H9 (cell line): ENCODE results near the gene NDC1. TPM values are rescaled to one million over a fixed set of nuclear protein-coding genes. Genes with fewer than 3 reads are reported as not detected.
A peak's percentile ranks its signal among the peaks of the same experiment; 100 is the strongest.

Experiments used
- DNase-seq: peaks from one replicate; pipeline ENCODE4 v3.0.0-alpha.2; 2017
- H2AFZ ChIP-seq: one replicate; pipeline ENCODE4 v1.6.1; 2013; ENCODE audit warnings: mild to moderate bottlenecking, low read length, control low read depth, moderate library complexity
- H2AK5ac ChIP-seq: 2 replicates; pipeline ENCODE4 v1.6.1; 2013; ENCODE audit warnings: low read length, control low read depth, mixed read lengths; ENCODE audit not compliant: insufficient read length
- H2BK120ac ChIP-seq: one replicate; pipeline ENCODE4 v1.6.1; 2013; ENCODE audit warnings: low read depth, mild to moderate bottlenecking, low read length, control low read depth, inconsistent platforms; ENCODE audit not compliant: poor library complexity, severe bottlenecking
- H2BK12ac ChIP-seq: 2 replicates; pipeline ENCODE4 v1.6.1; 2013; ENCODE audit warnings: low read length, control low read depth, mixed read lengths, low read depth; ENCODE audit not compliant: insufficient read length
- H2BK15ac ChIP-seq: 2 replicates; pipeline ENCODE4 v1.6.1; 2013; ENCODE audit warnings: low read depth, low read length, control low read depth
- H2BK20ac ChIP-seq: one replicate; pipeline ENCODE4 v1.6.1; 2013; ENCODE audit warnings: low read depth, mild to moderate bottlenecking, low read length, control low read depth, inconsistent platforms; ENCODE audit not compliant: poor library complexity, severe bottlenecking
- H2BK5ac ChIP-seq: 2 replicates; pipeline ENCODE4 v1.6.1; 2013; ENCODE audit warnings: low read length, control low read depth, mixed read lengths; ENCODE audit not compliant: insufficient read length
- H3K14ac ChIP-seq: 2 replicates; pipeline ENCODE4 v1.6.1; 2013; ENCODE audit warnings: low read length, control low read depth; ENCODE audit not compliant: insufficient read depth
- H3K18ac ChIP-seq: 2 replicates; pipeline ENCODE4 v1.6.1; 2013; ENCODE audit warnings: low read depth, mild to moderate bottlenecking, mixed read lengths, low read length, control low read depth; ENCODE audit not compliant: insufficient read length
- H3K23ac ChIP-seq: 2 replicates; pipeline ENCODE4 v1.6.1; 2013; ENCODE audit warnings: low read length, control low read depth, mixed read lengths, low read depth; ENCODE audit not compliant: insufficient read length
- H3K23me2 ChIP-seq: 2 replicates; pipeline ENCODE4 v1.6.1; 2013; ENCODE audit warnings: low read depth, mild to moderate bottlenecking, mixed read lengths, low read length, control low read depth; ENCODE audit not compliant: insufficient read length, poor library complexity, severe bottlenecking
- H3K27ac ChIP-seq: 2 replicates; pipeline ENCODE4 v1.5.1; 2013; ENCODE audit warnings: low read length, control low read depth, mixed read lengths, low read depth; ENCODE audit not compliant: insufficient read length
- H3K27me3 ChIP-seq: 2 replicates; pipeline ENCODE4 v1.6.1; 2013; ENCODE audit warnings: low read length, control low read depth, inconsistent platforms; ENCODE audit not compliant: insufficient read depth
- H3K4ac ChIP-seq: 2 replicates; pipeline ENCODE4 v1.6.1; 2013; ENCODE audit warnings: low read depth, mild to moderate bottlenecking, control low read depth, inconsistent platforms, low read length, moderate library complexity
- H3K4me1 ChIP-seq: 2 replicates; pipeline ENCODE4 v1.6.1; 2013; ENCODE audit warnings: low read length, control low read depth, inconsistent platforms; ENCODE audit not compliant: insufficient read depth
- H3K4me2 ChIP-seq: 2 replicates; pipeline ENCODE4 v1.6.1; 2013; ENCODE audit warnings: low read length, control low read depth, mixed read lengths; ENCODE audit not compliant: insufficient read length, insufficient read depth
- H3K56ac ChIP-seq: 2 replicates; pipeline ENCODE4 v1.6.1; 2013; ENCODE audit warnings: low read depth, mild to moderate bottlenecking, mixed read lengths, low read length, control low read depth; ENCODE audit not compliant: insufficient read length
- H3K79me1 ChIP-seq: 2 replicates; pipeline ENCODE4 v1.6.1; 2013; ENCODE audit warnings: low read depth, mild to moderate bottlenecking, moderate library complexity, low read length, control low read depth, inconsistent platforms; ENCODE audit not compliant: insufficient read depth, poor library complexity, severe bottlenecking
- H3K79me2 ChIP-seq: 2 replicates; pipeline ENCODE4 v1.6.1; 2013; ENCODE audit warnings: low read length, control low read depth, inconsistent platforms; ENCODE audit not compliant: insufficient read depth
- H3K9ac ChIP-seq: 2 replicates; pipeline ENCODE4 v1.6.1; 2013; ENCODE audit warnings: low read length, control low read depth, mixed read lengths; ENCODE audit not compliant: insufficient read length; ENCODE audit errors: extremely low read depth
- H3K9me3 ChIP-seq: one replicate; pipeline ENCODE4 v1.6.1; 2013; ENCODE audit warnings: low read depth, low read length, inconsistent platforms; ENCODE audit not compliant: control insufficient read depth
- H3T11ph ChIP-seq: one replicate; pipeline ENCODE4 v1.6.1; 2013; ENCODE audit warnings: mild to moderate bottlenecking, low read length, control low read depth, inconsistent platforms
- H4K20me1 ChIP-seq: one replicate; pipeline ENCODE4 v1.6.1; 2013; ENCODE audit not compliant: control insufficient read depth, insufficient read length, insufficient read depth
- H4K5ac ChIP-seq: 2 replicates; pipeline ENCODE4 v1.6.1; 2013; ENCODE audit warnings: low read depth, mild to moderate bottlenecking, mixed read lengths, low read length, control low read depth; ENCODE audit not compliant: insufficient read length
- H4K8ac ChIP-seq: replicated peaks from 2 replicates; pipeline ENCODE4 v1.6.1; 2013; ENCODE audit warnings: low read length, control low read depth, mixed read lengths, low read depth; ENCODE audit not compliant: insufficient read length
- H4K91ac ChIP-seq: 2 replicates; pipeline ENCODE4 v1.6.1; 2013; ENCODE audit warnings: low read depth, mild to moderate bottlenecking, moderate library complexity, mixed read lengths, low read length, control low read depth; ENCODE audit not compliant: insufficient read length
- H3K27ac Mint-ChIP-seq, 3 experiments: 2 replicates in 2 of 3; 3 replicates in 1 of 3; pipeline ENCODE4 v1.8.0; 2020 to 2021; ENCODE audit warnings: mixed read lengths in 3 of 3, mild to moderate bottlenecking in 1 of 3, moderate library complexity in 1 of 3
- H3K27me3 Mint-ChIP-seq: 2 replicates; pipeline ENCODE4 v1.8.0; 2021; ENCODE audit warnings: low read depth, mild to moderate bottlenecking, moderate library complexity, mixed read lengths
- H3K36me3 Mint-ChIP-seq, 3 experiments: 2 replicates in 2 of 3; 3 replicates in 1 of 3; pipeline ENCODE4 v1.8.0; 2020 to 2021; ENCODE audit warnings: low read depth in 3 of 3, mixed read lengths in 3 of 3; ENCODE audit not compliant: insufficient read depth in 1 of 3
- H3K4me1 Mint-ChIP-seq, 2 experiments: 2 replicates each; pipeline ENCODE4 v1.8.0; 2020; ENCODE audit warnings: mixed read lengths in 2 of 2
- H3K4me3 Mint-ChIP-seq, 2 experiments: 2 replicates in 1 of 2; 3 replicates in 1 of 2; pipeline ENCODE4 v1.8.0; 2020 to 2021; ENCODE audit warnings: mild to moderate bottlenecking in 2 of 2, mixed read lengths in 2 of 2, moderate library complexity in 1 of 2
- H3K9me3 Mint-ChIP-seq, 2 experiments: 2 replicates in 1 of 2; 3 replicates in 1 of 2; pipeline ENCODE4 v1.8.0; 2020; ENCODE audit warnings: mild to moderate bottlenecking in 2 of 2, mixed read lengths in 2 of 2, moderate library complexity in 1 of 2
- WGBS: extraction: QIAGEN DNeasy Blood & Tissue Kit; methylation state at CpG from one replicate; pipeline ENCODE4 v1.1.7; 2013; ENCODE audit warnings: missing lambda C conversion rate, low lambda C conversion rate, mixed read lengths; ENCODE audit not compliant: insufficient read length; ENCODE audit errors: extremely low coverage; 5-methylcytosine and 5-hydroxymethylcytosine counted together
- total RNA-seq: library from RNA; stranded (reverse); gene quantifications from 2 replicates; pipeline ENCODE4 v1.2.1, GENCODE V29; 2021
- TF ChIP-seq, protein P1 (sequence below): fragments of 200-600 bp; sonication (generic); conservative IDR thresholded peaks from 3 replicates; pipeline ENCODE4 v1.8.0; 2021; ENCODE audit warnings: antibody characterized with exemption, mild to moderate bottlenecking

Gene NDC1
- total RNA-seq, 1 experiment from 2014 or later = 49.3 TPM

- H3K9me3 ChIP-seq = no peaks in the 10 kb centered on the region
- no peak overlapping the region for H2BK120ac ChIP-seq
- H3K9me3 Mint-ChIP-seq = peaks cover 2% of the 10 kb centered on the region in 2 experiments; a peak in 3 of 5 replicates
- peak; percentile 60 for DNase-seq
- TF ChIP-seq, protein P1, sequence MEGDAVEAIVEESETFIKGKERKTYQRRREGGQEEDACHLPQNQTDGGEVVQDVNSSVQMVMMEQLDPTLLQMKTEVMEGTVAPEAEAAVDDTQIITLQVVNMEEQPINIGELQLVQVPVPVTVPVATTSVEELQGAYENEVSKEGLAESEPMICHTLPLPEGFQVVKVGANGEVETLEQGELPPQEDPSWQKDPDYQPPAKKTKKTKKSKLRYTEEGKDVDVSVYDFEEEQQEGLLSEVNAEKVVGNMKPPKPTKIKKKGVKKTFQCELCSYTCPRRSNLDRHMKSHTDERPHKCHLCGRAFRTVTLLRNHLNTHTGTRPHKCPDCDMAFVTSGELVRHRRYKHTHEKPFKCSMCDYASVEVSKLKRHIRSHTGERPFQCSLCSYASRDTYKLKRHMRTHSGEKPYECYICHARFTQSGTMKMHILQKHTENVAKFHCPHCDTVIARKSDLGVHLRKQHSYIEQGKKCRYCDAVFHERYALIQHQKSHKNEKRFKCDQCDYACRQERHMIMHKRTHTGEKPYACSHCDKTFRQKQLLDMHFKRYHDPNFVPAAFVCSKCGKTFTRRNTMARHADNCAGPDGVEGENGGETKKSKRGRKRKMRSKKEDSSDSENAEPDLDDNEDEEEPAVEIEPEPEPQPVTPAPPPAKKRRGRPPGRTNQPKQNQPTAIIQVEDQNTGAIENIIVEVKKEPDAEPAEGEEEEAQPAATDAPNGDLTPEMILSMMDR = no peak
- H3K23me2 ChIP-seq = peaks cover 11% of the 10 kb centered on the region
- no peaks in the 10 kb centered on the region for H4K20me1 ChIP-seq
- no peaks in the 10 kb centered on the region for H3K36me3 Mint-ChIP-seq
- H3K4me3 Mint-ChIP-seq = peak overlapping the region; percentile 52 to 73
- H3K27me3 ChIP-seq = peaks cover 47% of the 10 kb centered on the region
- no peak overlapping the region for H3K27ac Mint-ChIP-seq
- no peaks in the 10 kb centered on the region for H3K4me1 ChIP-seq
- H3K79me1 ChIP-seq = no peaks in the 10 kb centered on the region
- H3K18ac ChIP-seq = no peak overlapping the region
- no peak overlapping the region for H3K56ac ChIP-seq
- no peaks in the 10 kb centered on the region for H3K79me2 ChIP-seq
- H2BK5ac ChIP-seq = no peak overlapping the region
- H3K14ac ChIP-seq = no peak overlapping the region
- peaks cover 9 to 17% of the 10 kb centered on the region in 2 experiments for H3K4me1 Mint-ChIP-seq
- H3K9ac ChIP-seq = no peak overlapping the region
- no peak overlapping the region for H4K5ac ChIP-seq
- no peak overlapping the region for H2AFZ ChIP-seq
- no peak overlapping the region for H2BK15ac ChIP-seq
- H4K91ac ChIP-seq = no peak overlapping the region
- H2BK12ac ChIP-seq = no peak overlapping the region
- H2BK20ac ChIP-seq = no peak overlapping the region
- H3K4ac ChIP-seq = no peak overlapping the region
- no CpG with 5 or more reads among the region's 58 CpGs for WGBS
- H3K27ac ChIP-seq = no peak overlapping the region
- no peak overlapping the region for H3T11ph ChIP-seq
- H3K4me2 ChIP-seq = peak overlapping the region; percentile 57
- H2AK5ac ChIP-seq = no peak overlapping the region
- H3K23ac ChIP-seq = no peak overlapping the region
- peaks cover 92% of the 10 kb centered on the region for H3K27me3 Mint-ChIP-seq
- no peak overlapping the region for H4K8ac ChIP-seq
Observed at GRCh38 chr1:53737648-53738204, 100.4 kb downstream of the NDC1 start.
